GM18507 (cell line): ENCODE results near the gene TTC6.

Source experiments
- DNase-seq: peaks from one replicate; pipeline ENCODE4 v3.0.0; 2011; ENCODE audit warnings: low read depth; ENCODE audit not compliant: insufficient read length; ENCODE audit errors: extremely low spot score
- FAIRE-seq: peaks from 2 replicates; lab custom pipeline; 2011; peaks lifted over from hg19 to GRCh38; lab: Jason Lieb, UNC

The TTC6 gene

GRCh38 chr14:37618498-37619028, 23.1 kb downstream of the TTC6 start:
- FAIRE-seq: no peak
- DNase-seq: no peak

GRCh38 chr14:37620856-37621255, 25.4 kb downstream of the TTC6 start:
- FAIRE-seq (no peak), DNase-seq (no peak)

GRCh38 chr14:37622231-37622923, 26.9 kb downstream of the TTC6 start:
- FAIRE-seq (no peak), DNase-seq (no peak)

GRCh38 chr14:37623426-37623951, 28.1 kb downstream of the TTC6 start:
- FAIRE-seq: no peak

GRCh38 chr14:37623971-37624370, 28.5 kb downstream of the TTC6 start:
- DNase-seq (no peak), FAIRE-seq (no peak)

More at GRCh38 chr14:37623426-37623951, 28.1 kb downstream of the TTC6 start:
- no peak for DNase-seq

- no peak for DNase-seq
- FAIRE-seq: no peak
These were observed 30.5 kb downstream of the TTC6 start for GRCh38 chr14:37625597-37626595.

- FAIRE-seq: no peak
These were observed 41.9 kb downstream of the TTC6 start for GRCh38 chr14:37637341-37637740.

GRCh38 chr14:37638599-37638998, 43.2 kb downstream of the TTC6 start:
- no peak for FAIRE-seq
- DNase-seq: no peak

More at GRCh38 chr14:37637341-37637740, 41.9 kb downstream of the TTC6 start:
- no peak for DNase-seq

- DNase-seq (no peak), FAIRE-seq (no peak)
These were observed 45.7 kb downstream of the TTC6 start for GRCh38 chr14:37641117-37641516.

GRCh38 chr14:37642125-37642524, 46.7 kb downstream of the TTC6 start:
- FAIRE-seq (no peak), DNase-seq (no peak)

- no peak for FAIRE-seq
- DNase-seq: no peak
These were observed 48.3 kb downstream of the TTC6 start for GRCh38 chr14:37643701-37644100.
